Lower leg skin (tissue), 3 donors: ENCODE results near the gene SART1.

Source experiments
- CTCF ChIP-seq, 3 donors: fragments of 450-650 bp; IDR thresholded peaks; one replicate each; pipeline ENCODE4 v1.5.1; 2016; ENCODE audit warnings: antibody characterized with exemption in 3 of 3, mild to moderate bottlenecking in 3 of 3, moderate library complexity in 2 of 3
- POLR2A ChIP-seq, 2 donors: fragments of 450-650 bp; IDR thresholded peaks; one replicate each; pipeline ENCODE4 v1.6.1; 2016 to 2017; ENCODE audit warnings: antibody characterized with exemption in 2 of 2, mild to moderate bottlenecking in 1 of 2, moderate library complexity in 1 of 2

DNA sequence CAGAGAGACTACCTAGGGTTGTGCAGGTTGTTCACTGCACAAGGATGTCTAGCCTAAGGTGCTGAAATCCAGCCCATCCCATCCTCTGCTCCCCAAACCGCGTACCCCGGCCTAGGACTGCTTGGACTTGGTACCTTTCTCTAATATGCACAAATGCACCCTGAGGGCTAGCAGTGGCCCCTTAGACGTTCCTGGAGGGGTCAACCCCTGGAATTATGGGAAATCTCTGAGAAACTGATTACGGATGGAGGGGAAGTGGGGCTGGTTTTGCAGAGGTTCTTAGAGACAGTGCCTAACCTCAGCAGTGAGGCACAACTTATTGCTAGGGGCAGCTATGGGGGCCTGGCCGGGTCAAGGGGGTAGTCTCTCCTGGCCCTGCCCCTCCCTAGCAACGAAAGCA is 45.1 kb upstream of the SART1 start:
- TF ChIP-seq CTCF (IDR thresholded peaks at IDR 0.05) = no peak
- no peak for TF ChIP-seq POLR2A (IDR thresholded peaks at IDR 0.05)
